HG03571 (cell line): Measurements from ENCODE around the gene DIP2C.

Source experiments
- ATAC-seq: cut with Tn5 transposase; IDR thresholded peaks from one replicate; pipeline ENCODE4 v1.9.1; 2021; ENCODE audit not compliant: unreplicated experiment

DIP2C gene

GRCh38 chr10:224571-224970, 464.9 kb downstream of the DIP2C start:
- ATAC-seq = no peak
